ENCODE results near the gene CYFIP1.

Gene CYFIP1

GRCh38 chr15:22870865-22871264, 109.3 kb downstream of the CYFIP1 start:
- DNase-seq: no peak

DNA sequence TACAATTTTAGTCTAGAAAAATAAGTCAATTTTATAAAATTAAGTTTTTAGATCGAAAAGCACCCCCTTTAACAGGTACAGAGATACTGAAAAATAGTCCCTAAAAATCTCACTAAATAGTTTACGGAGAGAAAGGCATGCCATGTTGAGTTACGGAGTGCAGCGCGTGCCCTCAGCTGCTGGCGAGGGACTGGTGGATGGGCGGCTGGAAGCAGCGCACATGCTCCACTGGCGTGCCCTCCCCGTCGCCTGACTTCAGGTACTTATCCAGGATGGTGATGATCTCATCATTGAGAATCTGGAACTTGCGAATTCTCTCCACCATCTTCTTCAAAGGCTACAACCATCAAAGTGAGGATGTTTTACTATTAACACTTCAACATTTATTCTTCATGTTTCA, 110.3 kb downstream of the CYFIP1 start:
- no peak for DNase-seq

DNA sequence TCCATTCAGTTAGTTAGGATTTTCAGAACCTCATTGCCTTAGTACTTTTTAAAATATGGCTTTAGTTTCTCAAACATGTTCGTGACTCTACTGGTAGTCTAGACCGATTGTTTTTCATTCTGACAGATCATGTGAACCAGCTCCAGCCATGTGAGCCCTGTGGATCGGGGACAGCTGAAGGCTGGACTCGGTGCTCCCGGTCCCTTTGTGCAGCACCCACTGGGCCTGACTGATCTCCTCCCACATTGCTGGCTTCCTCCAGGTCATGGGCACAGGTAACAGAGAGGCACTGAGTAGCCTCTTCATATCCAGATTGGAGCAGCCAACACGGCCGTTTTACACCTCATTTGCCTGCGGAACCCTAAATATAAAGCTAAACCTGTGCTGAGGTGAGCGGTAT, 111.2 kb downstream of the CYFIP1 start:
- DNase-seq: no peak

DNA sequence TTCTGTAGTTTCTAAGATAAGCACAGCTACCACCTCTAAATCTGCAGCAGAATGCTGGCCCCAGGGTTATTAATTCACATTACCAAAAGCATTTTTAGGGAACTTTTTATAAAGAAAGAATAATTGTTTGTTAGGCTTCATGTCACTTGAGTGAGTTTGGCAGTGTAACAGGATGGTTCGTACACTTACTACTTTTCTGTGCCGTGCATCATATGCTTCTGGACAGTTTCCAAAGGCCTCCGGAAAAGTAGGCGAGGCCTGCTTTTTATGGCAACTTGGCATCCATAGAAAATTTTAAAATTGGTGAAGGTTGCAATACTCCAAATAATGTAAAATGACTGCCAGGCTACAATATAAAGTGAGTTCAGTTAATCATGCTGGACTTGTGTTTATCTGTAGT, 111.7 kb downstream of the CYFIP1 start:
- no peak for DNase-seq

DNA sequence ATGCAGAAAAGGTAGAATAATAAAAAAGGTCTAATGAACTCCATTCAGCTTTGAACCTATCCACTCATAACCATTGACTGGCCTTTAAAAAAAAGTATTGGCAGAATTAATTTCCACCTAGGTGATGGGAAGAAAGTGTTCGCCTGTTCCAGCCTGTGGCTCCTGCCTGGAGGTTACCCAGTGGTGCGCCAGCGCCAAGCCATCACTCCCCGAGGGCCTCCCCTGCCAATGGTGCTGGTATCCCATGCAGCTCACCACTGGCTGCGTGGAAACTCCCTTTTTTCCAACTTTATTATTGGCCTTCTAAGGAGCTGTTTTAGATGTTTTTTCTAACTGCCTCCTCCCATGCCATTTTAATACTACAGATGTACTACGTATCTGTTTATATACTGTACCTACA, 112.3 kb downstream of the CYFIP1 start:
- DNase-seq: no peak

- no peak for DNase-seq
Measured at GRCh38 chr15:22866079-22866478, 114.1 kb downstream of the CYFIP1 start.

GRCh38 chr15:22863356-22863755, 116.8 kb downstream of the CYFIP1 start:
- DNase-seq: no peak

GRCh38 chr15:22861161-22861560, 119.0 kb downstream of the CYFIP1 start:
- no peak for DNase-seq

GRCh38 chr15:22856659-22857058, 123.5 kb downstream of the CYFIP1 start:
- no peak for DNase-seq

DNA sequence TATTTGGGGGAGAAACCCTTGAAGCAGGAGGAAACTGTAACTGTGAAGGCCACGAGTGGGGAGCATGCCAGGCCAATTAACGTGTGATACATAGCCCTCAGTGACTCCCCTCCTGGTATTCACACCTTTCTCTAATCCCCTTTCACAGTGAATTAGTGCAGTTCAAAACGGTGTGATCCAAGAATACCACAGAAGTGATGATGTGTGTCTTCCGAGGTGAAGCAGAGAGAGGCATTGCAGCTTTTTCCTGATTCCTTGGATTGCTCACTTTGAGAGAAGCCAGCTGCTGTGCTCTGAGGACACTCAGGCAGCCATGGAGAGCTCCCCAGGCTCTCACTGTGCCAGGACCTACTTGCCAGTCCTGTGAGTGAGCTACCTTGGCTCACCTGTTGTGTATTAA, 124.4 kb downstream of the CYFIP1 start:
- no peak for DNase-seq

DNA sequence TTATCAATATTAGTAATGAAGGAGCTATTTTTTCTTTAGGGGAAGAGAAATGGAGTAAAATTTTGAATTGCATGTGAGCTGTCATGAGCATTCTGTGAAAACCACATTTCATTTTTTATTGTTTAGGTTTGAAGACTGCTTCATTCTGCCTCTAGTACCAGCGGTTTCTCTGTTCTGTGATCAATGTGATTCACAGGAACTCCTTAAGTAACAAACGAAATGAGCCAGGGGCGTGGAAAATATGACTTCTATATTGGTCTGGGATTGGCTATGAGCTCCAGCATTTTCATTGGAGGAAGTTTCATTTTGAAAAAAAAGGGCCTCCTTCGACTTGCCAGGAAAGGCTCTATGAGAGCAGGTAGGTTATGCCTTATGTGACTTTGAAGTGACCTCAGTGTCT, 128.7 kb downstream of the CYFIP1 start:
- no peak for DNase-seq

GRCh38 chr15:22850055-22850454, 130.1 kb downstream of the CYFIP1 start:
- no peak for DNase-seq

DNA sequence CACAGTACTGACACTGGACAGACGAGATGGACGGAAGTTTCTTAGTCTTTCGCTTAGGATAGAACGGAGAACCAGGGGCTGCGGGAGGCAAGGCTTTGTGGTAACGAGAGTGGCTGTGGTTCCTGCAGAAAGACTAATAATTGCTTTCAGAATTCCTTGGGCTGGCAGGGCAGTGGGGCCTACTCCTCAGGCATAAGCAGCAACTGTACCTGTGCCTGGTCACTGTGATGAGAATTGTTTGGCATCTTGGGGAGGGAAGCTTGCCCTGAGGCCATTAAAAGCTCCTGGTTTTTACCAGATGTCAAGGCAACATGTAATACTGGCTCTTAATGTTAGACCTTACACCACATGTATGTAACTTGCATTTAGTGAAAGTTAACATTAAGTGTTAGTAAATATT, 134.1 kb downstream of the CYFIP1 start:
- DNase-seq: no peak

DNA sequence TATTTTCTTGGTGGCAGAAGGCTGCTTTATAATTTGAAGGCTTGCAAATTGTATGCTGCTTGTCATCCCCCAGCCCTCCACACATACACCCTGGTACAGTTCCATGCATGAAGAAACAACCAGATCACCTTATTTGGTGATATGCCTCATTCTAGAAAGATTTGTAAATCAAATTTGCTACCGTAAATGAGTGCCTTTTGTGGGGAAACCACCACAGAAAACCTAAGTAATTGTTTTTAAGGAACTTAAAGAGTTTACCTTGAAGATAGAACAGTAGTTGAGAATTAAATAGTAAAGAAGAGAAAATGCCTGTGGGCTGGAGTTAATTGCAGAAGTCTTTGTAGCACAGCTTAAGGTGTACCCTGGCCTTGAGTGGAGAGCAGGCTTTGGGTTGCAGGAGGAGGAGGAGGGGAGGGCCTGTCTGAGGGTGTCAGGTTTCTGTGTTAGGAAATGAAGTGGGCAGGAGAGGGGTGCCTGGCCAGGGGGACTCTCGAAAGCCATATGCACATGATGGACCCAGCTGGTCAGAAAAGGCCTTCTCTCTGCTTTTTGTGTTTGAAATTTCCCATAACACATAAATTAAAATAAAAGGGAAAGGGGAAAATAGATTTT, 134.8 kb downstream of the CYFIP1 start:
- no peak for DNase-seq

DNA sequence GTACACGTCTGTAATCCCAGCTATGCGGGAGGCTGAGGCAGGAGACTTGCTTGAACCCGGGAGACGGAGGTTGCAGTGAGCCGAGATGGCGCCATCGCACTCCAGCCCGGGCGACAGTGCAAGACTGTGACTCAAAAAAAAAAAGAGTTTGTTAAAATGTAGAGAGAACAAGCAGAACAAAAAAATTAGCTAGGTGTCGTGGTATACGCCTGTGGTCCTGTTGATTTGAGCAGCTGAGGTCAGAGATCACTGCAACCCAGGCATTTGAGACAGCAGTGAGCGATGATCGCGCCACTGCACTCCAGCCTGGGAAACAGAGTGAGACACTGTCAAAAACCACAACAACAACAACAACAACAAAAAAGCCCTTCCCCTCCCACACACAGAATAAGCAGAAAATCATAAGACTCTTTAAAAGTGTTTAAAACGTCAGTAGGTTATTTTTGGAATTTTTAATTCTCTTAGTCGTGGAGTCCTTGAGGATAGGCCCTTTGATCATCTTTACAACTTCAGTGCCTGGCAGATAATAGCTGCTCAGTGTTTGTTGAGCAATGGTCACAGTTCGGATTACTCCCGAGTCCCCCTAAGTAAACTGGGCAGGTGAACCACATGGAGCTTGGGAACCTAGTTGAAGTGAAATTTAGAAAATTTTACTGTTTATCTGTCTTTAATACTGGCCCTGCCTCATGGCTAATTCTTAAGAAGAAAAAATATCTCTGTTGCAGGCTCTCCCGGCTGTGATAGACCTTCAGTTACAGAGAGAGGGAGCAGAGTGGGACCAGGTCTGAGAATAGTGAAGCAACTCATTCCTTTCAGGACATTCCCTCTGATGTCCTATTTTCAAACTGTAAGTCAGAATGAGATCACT, 135.5 kb downstream of the CYFIP1 start:
- no peak for DNase-seq

DNA sequence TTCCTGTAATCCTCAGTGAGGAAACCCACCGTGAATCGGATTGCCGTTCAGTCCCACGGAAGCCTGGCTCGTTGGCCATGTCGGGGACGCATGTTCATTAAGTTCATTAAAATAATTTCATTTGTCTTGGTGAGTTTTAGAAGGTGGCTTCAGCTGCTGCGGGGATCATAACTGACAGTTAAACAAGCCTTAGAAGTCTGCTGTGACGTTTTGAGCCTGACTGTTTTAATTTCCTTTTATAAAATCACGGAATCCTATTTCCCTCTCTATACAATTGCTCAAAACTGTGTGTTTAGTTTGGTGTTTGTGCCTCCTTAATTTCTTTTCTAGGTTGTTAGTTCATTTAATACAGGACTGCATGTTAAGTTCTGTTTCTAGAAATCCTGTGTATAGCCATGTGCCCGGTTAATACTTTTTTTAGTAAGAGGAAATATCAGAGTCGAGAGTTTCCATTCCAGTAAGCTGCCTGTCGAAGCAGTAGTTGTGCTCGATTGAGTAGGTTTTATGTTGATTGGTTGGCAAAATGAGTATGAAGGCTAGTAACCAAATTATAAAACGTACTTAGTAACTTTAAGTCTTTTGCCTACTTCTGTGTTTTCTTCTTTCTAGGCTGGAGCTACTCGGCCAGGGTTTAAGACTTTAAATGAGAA, 141.0 kb downstream of the CYFIP1 start:
- DNase-seq: no peak

- DNase-seq: peak; percentile 64 to 98 (median 95)
Measured at GRCh38 chr15:22838292-22839042, 141.7 kb downstream of the CYFIP1 start, which contains the start of gene NIPA2. NIPA2 (plus strand) TSS chr15:22838666; CDS start chr15:22851732, 13,066 bp downstream.

DNA sequence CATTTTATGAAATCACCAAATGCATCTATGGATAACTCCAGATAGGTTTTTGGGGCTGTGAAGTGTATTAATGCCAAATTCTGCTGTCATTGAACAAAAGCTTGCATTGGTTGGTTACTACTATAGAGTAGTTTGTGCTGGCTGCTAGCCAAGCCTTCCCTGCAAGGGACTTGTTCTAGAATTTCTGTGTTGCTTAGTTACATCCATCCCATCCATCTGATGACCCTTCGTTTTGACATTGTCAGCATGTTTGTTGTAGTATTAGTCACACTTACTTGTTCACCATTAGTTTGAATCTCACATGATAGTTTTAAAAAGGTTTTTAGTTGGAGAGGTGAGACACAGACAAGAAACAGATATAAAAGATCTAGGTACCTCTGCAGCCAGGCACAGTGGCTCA, 148.7 kb downstream of the CYFIP1 start:
- DNase-seq: no peak

DNA sequence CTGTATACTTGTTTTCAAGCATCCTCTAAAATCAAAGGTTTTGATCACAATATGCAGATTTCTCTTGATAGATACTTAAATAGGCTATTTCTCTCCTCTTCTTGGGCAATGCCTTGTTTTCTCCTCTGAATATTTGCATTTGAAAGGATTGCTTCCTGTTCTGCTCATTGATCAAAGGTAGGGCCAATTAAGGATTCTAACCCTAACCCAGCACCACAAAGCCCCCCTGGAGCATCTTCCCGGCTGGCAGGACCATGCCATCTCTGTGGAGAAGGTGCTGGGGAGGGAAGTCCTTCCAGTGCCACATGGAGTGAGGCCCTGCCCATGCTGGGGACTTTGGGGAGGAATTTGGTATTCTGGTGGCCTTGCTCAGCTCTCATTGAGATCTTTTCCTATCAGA, 153.0 kb downstream of the CYFIP1 start:
- no peak for DNase-seq

DNA sequence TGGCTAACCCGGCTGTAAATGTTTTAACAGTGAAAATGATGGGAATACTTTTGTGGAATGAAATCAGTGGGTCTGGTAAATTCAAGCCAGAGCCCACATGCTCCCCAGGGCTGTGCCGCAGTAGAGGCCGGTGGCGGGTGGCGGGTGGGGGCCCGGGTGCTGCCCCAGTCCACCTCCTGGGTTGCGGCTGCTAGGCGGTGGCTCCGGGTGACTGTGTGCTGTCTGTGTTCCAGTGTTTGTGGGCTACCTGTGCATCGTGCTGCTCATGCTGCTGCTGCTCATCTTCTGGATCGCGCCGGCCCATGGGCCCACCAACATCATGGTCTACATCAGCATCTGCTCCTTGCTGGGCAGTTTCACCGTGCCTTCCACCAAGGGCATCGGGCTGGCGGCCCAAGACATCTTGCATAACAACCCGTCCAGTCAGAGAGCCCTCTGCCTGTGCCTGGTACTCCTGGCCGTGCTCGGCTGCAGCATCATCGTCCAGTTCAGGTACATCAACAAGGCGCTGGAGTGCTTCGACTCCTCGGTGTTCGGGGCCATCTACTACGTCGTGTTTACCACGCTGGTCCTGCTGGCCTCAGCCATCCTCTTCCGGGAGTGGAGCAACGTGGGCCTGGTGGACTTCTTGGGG, 156.6 kb downstream of the CYFIP1 start:
- no peak for DNase-seq

DNA sequence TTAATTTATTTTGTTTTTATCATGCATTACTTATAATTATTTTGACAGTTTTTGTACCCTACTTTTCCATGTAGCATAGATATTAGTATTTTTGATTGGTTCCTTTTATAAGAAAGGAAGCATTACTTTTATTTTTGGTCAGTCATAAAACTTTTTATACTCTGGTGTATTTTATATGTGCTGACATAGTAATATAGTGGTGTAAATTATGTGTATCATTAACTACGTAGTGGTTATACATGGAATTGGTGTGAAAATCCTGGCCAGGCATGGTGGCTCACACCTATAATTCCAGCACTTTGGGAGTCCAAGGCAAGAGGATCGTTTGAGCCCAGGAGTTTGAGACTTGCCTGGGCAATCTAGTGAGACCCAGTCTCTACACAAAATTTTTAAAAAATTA, 160.5 kb downstream of the CYFIP1 start:
- no peak for DNase-seq

Data from hypothalamus (tissue), 51 donors.